GM18951 (cell line): ENCODE results near the gene GPATCH1.

Source experiments
- POLR2A ChIP-seq: IDR thresholded peaks from 4 replicates; pipeline ENCODE4 v1.6.1; 2011; ENCODE audit warnings: mild to moderate bottlenecking; ENCODE audit not compliant: insufficient read length, insufficient read depth; ENCODE audit errors: extremely low read depth
- in situ Hi-C: fragments of 300-500 bp; cut with MboI; formaldehyde crosslinking; loops from one replicate; pipeline ENCODE4 v1.12.0; 2022; ENCODE audit warnings: low sequenced_read_pairs, mixed read lengths, inconsistent platforms; ENCODE audit not compliant: unreplicated experiment

The GPATCH1 gene

GRCh38 chr19:33050110-33050509 is 30.9 kb upstream of the GPATCH1 start:
- no peak for TF ChIP-seq POLR2A
- in situ Hi-C loops, result no loop called here

DNA sequence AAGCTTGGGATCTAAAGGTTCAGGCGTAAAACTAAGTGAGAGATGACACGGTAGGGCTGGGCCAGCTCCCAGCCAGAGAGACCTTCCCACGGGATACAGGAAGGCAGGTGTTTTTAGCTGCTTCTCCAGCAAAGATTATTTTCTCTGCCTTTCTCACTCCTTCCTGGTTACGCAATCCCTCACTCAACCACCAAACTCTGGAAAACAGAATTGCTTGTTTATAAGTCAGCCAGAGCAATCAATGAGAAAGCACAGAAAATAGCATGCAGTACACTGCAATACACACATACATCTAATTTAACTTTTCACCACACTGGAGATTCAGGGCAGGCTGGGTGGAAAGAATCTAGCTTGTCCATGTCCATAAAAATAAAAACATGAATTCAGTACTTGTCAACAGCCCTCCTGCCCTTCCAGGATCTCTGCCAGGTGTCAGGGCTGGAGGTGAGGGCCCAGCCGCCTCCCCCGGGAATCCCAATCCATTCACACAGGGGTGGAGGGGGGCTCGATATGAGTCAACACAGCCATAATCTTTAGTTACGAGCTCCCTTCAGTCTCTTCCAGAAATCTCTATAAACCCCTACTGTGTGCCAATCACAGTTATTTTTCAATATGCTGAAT is 28.5 kb upstream of the GPATCH1 start:
- in situ Hi-C loops, result no loop called here
- no peak for TF ChIP-seq POLR2A

- in situ Hi-C loops, result no loop called here
- no peak for TF ChIP-seq POLR2A
These were observed 26.4 kb upstream of the GPATCH1 start for GRCh38 chr19:33054623-33055022.

GRCh38 chr19:33055718-33056117 is 25.3 kb upstream of the GPATCH1 start:
- in situ Hi-C loops, result no loop called here
- TF ChIP-seq POLR2A, result no peak

- no peak for TF ChIP-seq POLR2A
- in situ Hi-C loops, result no loop called here
These were observed 20.4 kb upstream of the GPATCH1 start for GRCh38 chr19:33060586-33060985.

DNA sequence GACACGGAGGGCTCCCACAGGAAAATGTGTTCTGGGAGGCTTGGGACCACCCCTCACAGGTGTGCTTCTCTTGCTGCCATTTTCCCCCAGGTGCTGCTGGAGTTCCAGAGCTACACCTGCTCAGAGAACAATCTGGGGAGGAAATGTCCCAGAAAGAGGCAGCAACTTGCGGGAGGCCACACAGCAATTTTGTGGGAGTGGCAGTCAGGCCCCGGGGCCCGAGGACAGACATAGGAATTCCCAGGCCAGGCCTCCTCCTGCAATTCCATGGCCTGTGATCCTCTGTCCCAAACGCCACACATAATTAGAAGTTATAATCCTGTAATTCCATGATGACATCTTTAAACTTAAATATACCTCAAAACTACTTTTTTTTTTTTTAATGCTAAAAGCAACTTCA is 18.1 kb upstream of the GPATCH1 start:
- in situ Hi-C loops, result no loop called here
- no peak for TF ChIP-seq POLR2A

GRCh38 chr19:33063356-33063752 is 17.6 kb upstream of the GPATCH1 start:
- no peak for TF ChIP-seq POLR2A
- in situ Hi-C loops, result no loop called here

- in situ Hi-C loops, result no loop called here
These were observed 17.1 kb upstream of the GPATCH1 start for GRCh38 chr19:33063753-33064457.

GRCh38 chr19:33064458-33064791 is 16.6 kb upstream of the GPATCH1 start:
- in situ Hi-C loops, result no loop called here
- no peak for TF ChIP-seq POLR2A

More at GRCh38 chr19:33063753-33064457, 17.1 kb upstream of the GPATCH1 start:
- no peak for TF ChIP-seq POLR2A

GRCh38 chr19:33064792-33065550 is 16.0 kb upstream of the GPATCH1 start, which contains the start of gene RHPN2:
RHPN2 (minus strand) TSS chr19:33064888; CDS start chr19:33064852, 36 bp downstream.
- in situ Hi-C loops, result no loop called here
- TF ChIP-seq POLR2A, result peak; percentile 49

GRCh38 chr19:33066543-33066942 is 14.4 kb upstream of the GPATCH1 start:
- in situ Hi-C loops, result no loop called here
- no peak for TF ChIP-seq POLR2A

- no peak for TF ChIP-seq POLR2A
- in situ Hi-C loops, result no loop called here
These were observed 13.9 kb upstream of the GPATCH1 start for GRCh38 chr19:33067121-33067520.

GRCh38 chr19:33071887-33072286 is 9.1 kb upstream of the GPATCH1 start:
- TF ChIP-seq POLR2A, result no peak
- in situ Hi-C loops, result no loop called here

DNA sequence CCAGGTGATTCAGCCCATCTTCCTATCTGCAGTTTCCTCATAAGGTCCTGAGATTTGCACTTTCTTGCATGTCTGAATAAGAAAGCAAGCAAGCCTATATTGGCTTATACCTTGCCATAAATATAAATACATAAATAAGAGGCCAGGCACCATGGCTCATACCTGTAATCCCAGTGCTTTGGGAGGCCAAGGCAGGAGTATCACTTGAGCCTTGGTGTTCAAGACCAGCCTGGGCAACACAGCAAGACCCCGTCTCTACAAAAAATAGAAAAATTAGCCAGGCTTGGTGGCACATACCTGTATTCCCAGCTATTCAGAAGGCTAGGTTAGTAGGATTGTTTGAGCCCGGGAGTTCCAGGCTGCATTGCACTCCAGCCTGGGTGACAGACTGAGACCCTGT is 5.5 kb upstream of the GPATCH1 start:
- no peak for TF ChIP-seq POLR2A
- in situ Hi-C loops, result no loop called here

DNA sequence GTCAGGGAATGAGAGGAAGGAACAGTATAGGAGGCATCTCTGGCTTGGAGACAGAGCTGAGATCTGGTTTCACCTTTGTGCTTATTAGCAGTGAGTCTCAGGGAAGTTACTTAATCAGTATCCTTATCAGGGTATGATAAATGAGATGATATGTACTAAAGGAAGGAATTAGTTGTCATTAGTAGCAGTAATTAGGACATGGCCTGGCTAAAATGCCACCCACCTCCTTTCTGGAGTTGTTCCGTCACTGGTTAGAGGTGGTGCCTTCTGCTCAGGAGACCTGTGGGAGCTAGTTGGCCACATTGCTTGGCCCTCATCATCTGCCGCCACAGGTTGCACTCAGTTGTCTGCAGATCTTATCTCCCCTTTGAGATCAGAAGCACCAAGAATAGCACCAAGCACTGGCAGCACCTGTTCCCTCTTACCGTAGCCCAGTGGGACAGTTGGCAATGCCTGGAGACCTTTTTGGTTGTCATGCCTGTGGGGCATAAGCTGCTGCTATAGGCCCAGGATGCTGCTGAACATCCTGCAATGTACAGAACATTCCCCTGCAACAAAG is 4.7 kb downstream of the GPATCH1 start:
- no peak for TF ChIP-seq POLR2A
- in situ Hi-C loops, result no loop called here
